Ramos (cell line): ENCODE results near the gene SARM1.

Source experiments
- in situ Hi-C: fragments of 300-500 bp; cut with MboI; formaldehyde crosslinking; loops from one replicate; pipeline ENCODE4 v1.14.3; 2022; ENCODE audit warnings: low sequenced_read_pairs; ENCODE audit not compliant: unreplicated experiment

Gene SARM1

GRCh38 chr17:28406473-28406814, 35.0 kb downstream of the SARM1 start:
- in situ Hi-C loops = loop anchor here (25.0 kb wide), 2 partner anchors 369 to 594 kb away; partner anchors contain the start of genes NLK and NOS2

- in situ Hi-C loops = loop anchor here (25.0 kb wide), 2 partner anchors 370 to 595 kb away; partner anchors contain the start of genes NLK and NOS2
These were observed 35.9 kb downstream of the SARM1 start for GRCh38 chr17:28407130-28407973.

GRCh38 chr17:28407974-28408306, 36.4 kb downstream of the SARM1 start:
- in situ Hi-C loops = loop anchor here (25.0 kb wide), 2 partner anchors 371 to 596 kb away; partner anchors contain the start of genes NLK and NOS2

- in situ Hi-C loops = loop anchor here (25.0 kb wide), 2 partner anchors 375 to 600 kb away; partner anchors contain the start of genes NLK and NOS2
These were observed 40.6 kb downstream of the SARM1 start for GRCh38 chr17:28412099-28412498.

GRCh38 chr17:28413804-28414203, 42.3 kb downstream of the SARM1 start:
- in situ Hi-C loops = loop anchor here (25.0 kb wide), 2 partner anchors 377 to 602 kb away; partner anchors contain the start of genes NLK and NOS2

- in situ Hi-C loops = loop anchor here (25.0 kb wide), 2 partner anchors 379 to 604 kb away; partner anchors contain the start of genes NLK and NOS2
These were observed 44.4 kb downstream of the SARM1 start for GRCh38 chr17:28415886-28416285.

GRCh38 chr17:28416703-28417311, 45.3 kb downstream of the SARM1 start:
- in situ Hi-C loops = loop anchor here (25.0 kb wide), 2 partner anchors 380 to 605 kb away; partner anchors contain the start of genes NLK and NOS2

- in situ Hi-C loops = loop anchor here (25.0 kb wide), 2 partner anchors 385 to 610 kb away; partner anchors contain the start of genes NLK and NOS2
These were observed 50.4 kb downstream of the SARM1 start for GRCh38 chr17:28421787-28422305.

GRCh38 chr17:28425206-28425605, 53.7 kb downstream of the SARM1 start:
- in situ Hi-C loops = loop anchor here (25.0 kb wide), 1 partner anchor 488 kb away; no protein-coding TSS in a partner anchor

- in situ Hi-C loops = loop anchor here (25.0 kb wide), 1 partner anchor 489 kb away; no protein-coding TSS in a partner anchor
These were observed 54.6 kb downstream of the SARM1 start for GRCh38 chr17:28426081-28426519.

GRCh38 chr17:28427371-28427770, 55.9 kb downstream of the SARM1 start:
- in situ Hi-C loops = loop anchor here (25.0 kb wide), 1 partner anchor 490 kb away; no protein-coding TSS in a partner anchor

- in situ Hi-C loops = loop anchor here (25.0 kb wide), 1 partner anchor 491 kb away; no protein-coding TSS in a partner anchor
These were observed 56.5 kb downstream of the SARM1 start for GRCh38 chr17:28427982-28428381.

- in situ Hi-C loops = loop anchor here (25.0 kb wide), 1 partner anchor 496 kb away; no protein-coding TSS in a partner anchor
These were observed 62.2 kb downstream of the SARM1 start for GRCh38 chr17:28433721-28434120.

- in situ Hi-C loops = loop anchor here (25.0 kb wide), 1 partner anchor 497 kb away; no protein-coding TSS in a partner anchor
These were observed 62.8 kb downstream of the SARM1 start for GRCh38 chr17:28434326-28434725.

GRCh38 chr17:28443901-28444638, 72.6 kb downstream of the SARM1 start:
- in situ Hi-C loops = loop anchor here (25.0 kb wide), 1 partner anchor 507 kb away; no protein-coding TSS in a partner anchor

- in situ Hi-C loops = loop anchor here (25.0 kb wide), 1 partner anchor 510 kb away; no protein-coding TSS in a partner anchor
These were observed 75.4 kb downstream of the SARM1 start for GRCh38 chr17:28446716-28447395.

GRCh38 chr17:28447396-28447760, 75.9 kb downstream of the SARM1 start:
- in situ Hi-C loops = loop anchor here (25.0 kb wide), 1 partner anchor 510 kb away; no protein-coding TSS in a partner anchor

- in situ Hi-C loops = loop anchor here (25.0 kb wide), 1 partner anchor 513 kb away; no protein-coding TSS in a partner anchor
These were observed 78.4 kb downstream of the SARM1 start for GRCh38 chr17:28449859-28450258.
